Left ventricle myocardium inferior (tissue), 1 donor: ENCODE data around the gene CANT1. TPM values are rescaled to one million over a fixed set of nuclear protein-coding genes. Genes with fewer than 3 reads are reported as not detected.
A peak's percentile ranks its signal among the peaks of the same experiment; 100 is the strongest.

Source experiments
- DNase-seq: peaks from one replicate; pipeline ENCODE4 v3.0.0-alpha.2; 2020
- H3K27ac ChIP-seq: fragments of 200-600 bp; replicated peaks from 2 replicates; pipeline ENCODE4 v1.8.0; 2021
- H3K27me3 ChIP-seq: fragments of 200-600 bp; 2 replicates; pipeline ENCODE4 v1.8.0; 2021; ENCODE audit warnings: low read depth
- H3K36me3 ChIP-seq: fragments of 200-600 bp; 2 replicates; pipeline ENCODE4 v1.8.0; 2021
- H3K4me1 ChIP-seq: fragments of 200-600 bp; 2 replicates; pipeline ENCODE4 v1.8.0; 2021
- H3K4me3 ChIP-seq: fragments of 200-600 bp; 2 replicates; pipeline ENCODE4 v1.8.0; 2021; ENCODE audit warnings: mild to moderate bottlenecking, moderate library complexity
- H3K9me3 ChIP-seq: fragments of 200-600 bp; replicated peaks from 2 replicates; pipeline ENCODE4 v1.8.0; 2021
- CTCF ChIP-seq: fragments of 200-600 bp; IDR thresholded peaks from 2 replicates; pipeline ENCODE4 v1.8.0; 2021; ENCODE audit warnings: antibody characterized with exemption, mild to moderate bottlenecking, borderline replicate concordance
- intact Hi-C: fragments of 100-400 bp; cut with micrococcal nuclease; formaldehyde crosslinking; loops from one replicate; pipeline ENCODE4 v1.11.0; 2022
- total RNA-seq: library from RNA; stranded (reverse); fragmentation: NEBNext Ultra II Directional; extraction: Animal tissue kit (Norgen Biotek cat#: 25700); gene quantifications from one replicate; pipeline ENCODE4 v1.2.1, GENCODE V29; 2021
- donor health status: DM: no; HTN: yes; CAD: no; lungs with severe emphysema.

Gene CANT1
- total RNA-seq, 1 donor from 2014 or later: 24.2 TPM

- Histone ChIP-seq H3K4me3 (no peak overlapping the region), H3K4me1 (peaks cover 45% of the 10 kb centered on the region), H3K36me3 (peaks cover 77% of the 10 kb centered on the region), H3K9me3 (no peaks in the 10 kb centered on the region), H3K27me3 (no peaks in the 10 kb centered on the region), H3K27ac (no peak overlapping the region)
- peak; percentile 87 for TF ChIP-seq CTCF
- no peak for DNase-seq
- intact Hi-C loops: no loop called here
Measured at GRCh38 chr17:78993241-78993956, 16.2 kb downstream of the CANT1 start.

GRCh38 chr17:78992542-78993212 lies 16.9 kb downstream of the CANT1 start:
- TF ChIP-seq CTCF: no peak

GRCh38 chr17:78991906-78992532 lies 17.5 kb downstream of the CANT1 start:
- Histone ChIP-seq H3K4me3 (no peak overlapping the region), H3K27me3 (no peaks in the 10 kb centered on the region), H3K36me3 (peaks cover 66% of the 10 kb centered on the region), H3K4me1 (peaks cover 48% of the 10 kb centered on the region), H3K9me3 (no peaks in the 10 kb centered on the region), H3K27ac (no peak overlapping the region)
- DNase-seq: peak; percentile 5
- intact Hi-C loops: no loop called here
- no peak for TF ChIP-seq CTCF

More at GRCh38 chr17:78992542-78993212, 16.9 kb downstream of the CANT1 start:
- Histone ChIP-seq H3K27ac (no peak overlapping the region), H3K9me3 (no peaks in the 10 kb centered on the region), H3K36me3 (peaks cover 72% of the 10 kb centered on the region), H3K4me1 (peaks cover 45% of the 10 kb centered on the region), H3K4me3 (no peak overlapping the region), H3K27me3 (no peaks in the 10 kb centered on the region)
- intact Hi-C loops: no loop called here
- no peak for DNase-seq

- peaks cover 57% of the 10 kb centered on the region for H3K36me3 ChIP-seq
- DNase-seq: peak; percentile 8
- intact Hi-C loops: no loop called here
- H3K4me3 ChIP-seq: no peak overlapping the region
- H3K27ac ChIP-seq: no peak overlapping the region
- no peaks in the 10 kb centered on the region for H3K27me3 ChIP-seq
- H3K9me3 ChIP-seq: no peaks in the 10 kb centered on the region
- H3K4me1 ChIP-seq: peaks cover 51% of the 10 kb centered on the region
- TF ChIP-seq CTCF: no peak
Measured at GRCh38 chr17:78991017-78991738, 18.4 kb downstream of the CANT1 start.

GRCh38 chr17:78990349-78991016 lies 19.1 kb downstream of the CANT1 start:
- peaks cover 51% of the 10 kb centered on the region for H3K4me1 ChIP-seq
- peak; percentile 27 for DNase-seq
- peaks cover 50% of the 10 kb centered on the region for H3K36me3 ChIP-seq
- TF ChIP-seq CTCF: no peak
- H3K27me3 ChIP-seq: no peaks in the 10 kb centered on the region
- no peak overlapping the region for H3K4me3 ChIP-seq
- intact Hi-C loops: no loop called here
- H3K27ac ChIP-seq: no peak overlapping the region
- no peaks in the 10 kb centered on the region for H3K9me3 ChIP-seq
